ENCODE measurements around the gene BRAF. TPM values are rescaled to one million over a fixed set of nuclear protein-coding genes. Genes with fewer than 3 reads are reported as not detected.
"Not testable (repeated sequence)": the region's sequence is repeated elsewhere in the genome, so short reads cannot be mapped to it uniquely, and the experiment has no call there.

The BRAF gene
- total RNA-seq, 4 donors from 2014 or later: 36.5 to 59.6 (median 45.4) TPM

DNA sequence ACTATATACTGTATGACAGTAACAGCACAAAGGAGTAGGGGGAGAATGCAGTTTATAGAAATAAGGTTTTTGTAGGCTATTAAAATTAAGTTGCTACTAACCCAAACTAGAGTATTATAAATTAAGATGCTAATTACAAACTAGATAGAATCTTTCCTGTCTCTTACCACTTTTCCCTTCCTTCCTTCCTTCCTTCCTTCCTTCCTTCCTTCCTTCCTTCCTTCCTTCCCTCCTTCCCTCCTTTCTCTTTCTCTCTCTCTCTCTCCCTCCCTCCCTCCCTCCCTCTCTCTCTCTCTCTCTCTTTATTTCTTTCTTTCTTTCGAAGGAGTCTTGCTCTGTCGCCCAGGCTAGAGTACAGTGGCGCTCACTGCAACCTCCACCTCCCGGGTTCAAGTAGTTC lies 36.4 kb upstream of the BRAF start:
- no peak for DNase-seq (ENCODE audit: low spot score in 2 of 2)
- 90 to 99% methylated on average over 4 of the region's 4 CpGs for WGBS, 2 donors
- H3K4me3 ChIP-seq (ENCODE audit: low read depth, poor library complexity, severe bottlenecking): no peak overlapping the region
- intact Hi-C loops (cut with DNase I; ENCODE audit: low total_unique reads): no loop called here
- TF ChIP-seq, protein P1, sequence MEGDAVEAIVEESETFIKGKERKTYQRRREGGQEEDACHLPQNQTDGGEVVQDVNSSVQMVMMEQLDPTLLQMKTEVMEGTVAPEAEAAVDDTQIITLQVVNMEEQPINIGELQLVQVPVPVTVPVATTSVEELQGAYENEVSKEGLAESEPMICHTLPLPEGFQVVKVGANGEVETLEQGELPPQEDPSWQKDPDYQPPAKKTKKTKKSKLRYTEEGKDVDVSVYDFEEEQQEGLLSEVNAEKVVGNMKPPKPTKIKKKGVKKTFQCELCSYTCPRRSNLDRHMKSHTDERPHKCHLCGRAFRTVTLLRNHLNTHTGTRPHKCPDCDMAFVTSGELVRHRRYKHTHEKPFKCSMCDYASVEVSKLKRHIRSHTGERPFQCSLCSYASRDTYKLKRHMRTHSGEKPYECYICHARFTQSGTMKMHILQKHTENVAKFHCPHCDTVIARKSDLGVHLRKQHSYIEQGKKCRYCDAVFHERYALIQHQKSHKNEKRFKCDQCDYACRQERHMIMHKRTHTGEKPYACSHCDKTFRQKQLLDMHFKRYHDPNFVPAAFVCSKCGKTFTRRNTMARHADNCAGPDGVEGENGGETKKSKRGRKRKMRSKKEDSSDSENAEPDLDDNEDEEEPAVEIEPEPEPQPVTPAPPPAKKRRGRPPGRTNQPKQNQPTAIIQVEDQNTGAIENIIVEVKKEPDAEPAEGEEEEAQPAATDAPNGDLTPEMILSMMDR (IDR thresholded peaks at IDR 0.05): no peak
- no peak for TF ChIP-seq POLR2A (IDR thresholded peaks at IDR 0.05)

DNA sequence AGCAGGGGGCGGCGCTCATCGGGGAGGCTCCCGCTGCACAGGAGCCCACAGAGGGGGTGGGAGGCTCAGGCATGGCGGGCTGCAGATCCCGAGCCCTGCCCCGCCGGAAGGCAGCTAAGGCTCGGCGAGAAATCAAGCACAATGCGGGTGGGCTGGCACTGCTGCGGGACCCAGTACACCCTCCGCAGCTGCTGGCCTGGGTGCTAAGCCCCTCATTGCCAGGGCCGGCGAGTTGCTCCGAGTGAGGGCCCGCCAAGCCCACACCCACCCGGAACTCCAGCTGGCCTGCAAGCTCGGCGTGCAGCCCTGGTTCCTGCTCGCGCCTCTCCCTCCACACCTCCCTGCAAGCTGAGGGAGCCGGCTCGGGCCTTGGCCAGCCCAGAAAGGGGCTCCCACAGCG lies 32.3 kb upstream of the BRAF start:
- WGBS, 2 donors: 84 to 96% methylated on average over 17 to 24 of the region's 25 CpGs
- intact Hi-C loops (cut with DNase I; ENCODE audit: low total_unique reads); H3K4me3 ChIP-seq (ENCODE audit: low read depth, poor library complexity, severe bottlenecking); DNase-seq (ENCODE audit: low spot score in 2 of 2): not testable (repeated sequence)

DNA sequence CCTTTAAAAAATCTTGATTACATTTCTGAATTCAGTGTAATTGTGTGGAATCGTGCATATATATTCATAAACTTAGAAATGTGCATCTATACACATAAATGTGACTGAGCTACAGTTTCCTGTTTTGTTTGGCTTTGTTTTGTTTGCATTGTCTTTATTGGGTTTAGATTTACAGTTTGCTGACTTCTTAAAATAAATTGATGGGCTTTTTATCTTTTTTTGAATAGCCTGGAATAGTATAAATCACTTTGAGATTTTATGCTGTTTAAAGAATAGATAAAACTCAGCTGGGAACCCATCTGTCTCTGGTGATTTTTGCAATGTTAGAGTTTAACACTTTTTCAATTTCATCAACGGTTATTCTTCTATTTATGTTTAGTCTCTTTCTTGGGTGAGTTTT lies 21.2 kb upstream of the BRAF start:
- DNase-seq (ENCODE audit: low spot score in 2 of 2): no peak
- TF ChIP-seq, protein P1 (IDR thresholded peaks at IDR 0.05): no peak
- no peak for TF ChIP-seq POLR2A (IDR thresholded peaks at IDR 0.05)
- WGBS, 2 donors: 60 to 71% methylated on average over 2 of the region's 2 CpGs
- intact Hi-C loops (cut with DNase I; ENCODE audit: low total_unique reads): no loop called here
- H3K4me3 ChIP-seq (ENCODE audit: low read depth, poor library complexity, severe bottlenecking): no peak overlapping the region

DNA sequence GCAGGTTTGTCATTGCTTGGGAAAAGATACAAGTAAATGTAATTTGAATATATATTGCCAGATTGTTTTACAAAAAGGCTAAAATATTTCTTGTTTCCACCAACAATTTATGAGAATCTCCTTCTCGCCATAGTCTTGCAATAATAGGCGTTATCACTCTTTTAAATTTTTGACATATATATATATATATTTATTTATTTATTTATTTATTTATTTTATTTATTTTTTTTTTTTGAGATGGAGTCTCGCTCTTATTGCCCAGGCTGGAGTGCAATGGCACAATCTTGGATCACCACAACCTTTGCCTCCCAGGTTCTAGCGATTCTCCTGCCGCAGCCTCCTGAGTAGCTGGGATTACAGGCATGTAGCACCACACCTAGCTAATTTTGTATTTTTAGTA lies 17.5 kb upstream of the BRAF start:
- WGBS, 2 donors: 89 to 96% methylated on average over 5 of the region's 5 CpGs
- intact Hi-C loops (cut with DNase I; ENCODE audit: low total_unique reads); DNase-seq (ENCODE audit: low spot score in 2 of 2); H3K4me3 ChIP-seq (ENCODE audit: low read depth, poor library complexity, severe bottlenecking): not testable (repeated sequence)

DNA sequence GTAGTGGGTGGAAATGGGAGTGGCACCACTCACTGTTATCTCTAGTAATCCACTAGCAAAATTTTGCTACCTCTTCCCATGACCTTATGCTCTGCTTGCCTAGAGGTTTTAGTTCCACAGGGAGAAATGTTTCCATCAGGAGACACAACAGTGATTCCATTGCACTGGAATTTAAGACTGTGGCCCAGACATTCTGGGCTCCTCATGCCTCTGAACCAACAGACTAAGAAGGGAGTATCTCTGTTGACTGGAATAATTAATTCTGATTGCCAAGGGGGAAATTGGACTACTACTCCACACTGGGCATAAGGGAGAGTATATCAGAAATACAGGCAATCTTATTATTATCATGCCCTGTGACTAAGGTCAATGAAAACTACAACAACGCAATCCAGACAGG lies 16.2 kb upstream of the BRAF start:
- WGBS, 2 donors: 90 to 93% methylated on average over 1 of the region's 1 CpG
- no peak for DNase-seq (ENCODE audit: low spot score in 2 of 2)
- TF ChIP-seq, protein P1 (IDR thresholded peaks at IDR 0.05): no peak
- no peak for TF ChIP-seq POLR2A (IDR thresholded peaks at IDR 0.05)
- H3K4me3 ChIP-seq (ENCODE audit: low read depth, poor library complexity, severe bottlenecking): no peak overlapping the region
- intact Hi-C loops (cut with DNase I; ENCODE audit: low total_unique reads): no loop called here

DNA sequence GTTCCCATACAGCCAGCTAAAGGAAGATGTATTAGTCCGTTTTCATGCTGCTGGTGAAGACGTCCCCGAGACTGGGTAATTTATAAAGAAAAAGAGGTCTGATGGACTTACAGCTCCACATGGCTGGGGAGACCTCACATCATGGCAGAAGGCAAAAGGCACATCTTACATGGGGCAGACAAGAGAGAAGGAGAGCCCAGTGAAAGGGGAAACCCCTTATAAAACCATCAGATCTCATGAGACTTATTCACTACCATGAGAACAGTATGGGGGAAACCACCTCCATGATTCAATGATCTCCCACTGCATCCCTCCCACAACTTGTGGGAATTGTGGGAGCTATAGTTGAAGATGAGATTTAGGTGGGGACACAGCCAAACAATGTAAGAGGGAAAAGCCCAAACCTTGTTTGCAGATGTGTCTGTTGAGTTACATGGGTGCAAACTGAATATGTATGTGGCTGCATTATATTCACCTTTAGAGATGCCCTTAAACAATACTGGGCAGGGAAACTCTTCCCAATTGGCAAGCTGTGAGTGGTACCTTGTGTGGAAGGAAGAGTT lies 13.1 kb upstream of the BRAF start:
- DNase-seq (ENCODE audit: low spot score in 2 of 2): no peak
- no peak overlapping the region for H3K4me3 ChIP-seq (ENCODE audit: low read depth, poor library complexity, severe bottlenecking)
- intact Hi-C loops (cut with DNase I; ENCODE audit: low total_unique reads): no loop called here
- no peak for TF ChIP-seq POLR2A (IDR thresholded peaks at IDR 0.05)
- TF ChIP-seq, protein P1 (IDR thresholded peaks at IDR 0.05): no peak
- WGBS, 2 donors: 76 to 91% methylated on average over 3 of the region's 3 CpGs

Data from lower leg skin (tissue), 4 donors.